Activated CD4-positive, alpha-beta T cell treated with anti-CD3 and anti-CD28 coated beads, Interleukin-2, amount 10 ng/mL, durations not matched to agents 7 days and 5 days (primary cell): ENCODE data around the gene SLC12A8. TPM values are rescaled to one million over a fixed set of nuclear protein-coding genes. Genes with fewer than 3 reads are reported as not detected.

Experiments
- CTCF ChIA-PET: fragments of 350-600 bp; sonication (Branson Sonifier 250); formaldehyde crosslinking; loops from one replicate; lab custom pipeline; 2021; ENCODE audit warnings: antibody characterized with exemption; lab: Charles Lee
- POLR2A ChIA-PET: fragments of 350-600 bp; sonication (Branson Sonifier 250); formaldehyde crosslinking; loops from one replicate; lab custom pipeline; 2021; ENCODE audit warnings: antibody characterized with exemption; lab: Charles Lee
- DNase-seq: peaks from one replicate; pipeline ENCODE4 v3.0.0-alpha.2; 2020
- H3K27ac Mint-ChIP-seq: one replicate; pipeline ENCODE4 v1.8.0; 2021; ENCODE audit warnings: mild to moderate bottlenecking, moderate library complexity, mixed read lengths
- H3K27me3 Mint-ChIP-seq: one replicate; pipeline ENCODE4 v1.8.0; 2021; ENCODE audit warnings: mixed read lengths
- H3K36me3 Mint-ChIP-seq: one replicate; pipeline ENCODE4 v1.8.0; 2021; ENCODE audit warnings: low read depth, mixed read lengths
- H3K4me1 Mint-ChIP-seq: one replicate; pipeline ENCODE4 v1.8.0; 2021; ENCODE audit warnings: mixed read lengths
- H3K4me3 Mint-ChIP-seq: one replicate; pipeline ENCODE4 v1.8.0; 2021; ENCODE audit warnings: mild to moderate bottlenecking, moderate library complexity, mixed read lengths
- H3K9me3 Mint-ChIP-seq: one replicate; pipeline ENCODE4 v1.8.0; 2021; ENCODE audit warnings: mixed read lengths
- total RNA-seq, 2 experiments: library from RNA; stranded (reverse); gene quantifications; one replicate each; pipeline ENCODE4 v1.2.3, GENCODE V29; 2021

The SLC12A8 gene
- total RNA-seq, 2 experiments from 2014 or later = 0.10 to 0.37 TPM

GRCh38 chr3:125236331-125236903, 23.9 kb upstream of the SLC12A8 start:
- Mint-ChIP-seq H3K4me3 (no peak overlapping the region), H3K27me3 (no peaks in the 10 kb centered on the region), H3K4me1 (peaks cover 9% of the 10 kb centered on the region), H3K36me3 (peaks cover 55% of the 10 kb centered on the region), H3K27ac (no peak overlapping the region), H3K9me3 (peaks cover 9% of the 10 kb centered on the region)
- CTCF ChIA-PET = no interaction called here
- POLR2A ChIA-PET = no interaction called here
- no peak for DNase-seq

DNA sequence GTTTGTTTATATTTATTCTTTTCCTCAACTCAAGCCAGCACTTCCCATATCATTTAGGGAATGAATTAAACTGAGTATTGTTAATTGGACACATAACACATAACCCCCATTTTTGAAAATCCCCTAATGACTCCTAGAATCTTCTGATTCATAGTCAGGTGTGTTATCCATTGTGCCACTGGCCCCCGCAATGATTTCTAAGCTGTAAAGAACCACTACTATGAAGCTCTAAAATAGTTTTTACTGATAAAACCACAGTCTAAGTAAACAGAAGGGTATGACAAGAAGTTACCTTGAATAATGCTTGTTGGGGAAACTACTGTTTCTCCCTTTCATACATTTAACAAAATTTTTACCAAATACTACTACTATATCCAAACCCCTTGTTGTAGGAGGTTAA, 22.3 kb upstream of the SLC12A8 start:
- CTCF ChIA-PET = no interaction called here
- H3K4me3 Mint-ChIP-seq = no peak overlapping the region
- H3K27me3 Mint-ChIP-seq = no peaks in the 10 kb centered on the region
- H3K27ac Mint-ChIP-seq = no peak overlapping the region
- no peak for DNase-seq
- POLR2A ChIA-PET = no interaction called here
- H3K9me3 Mint-ChIP-seq = peaks cover 9% of the 10 kb centered on the region
- H3K4me1 Mint-ChIP-seq = peaks cover 6% of the 10 kb centered on the region
- H3K36me3 Mint-ChIP-seq = peaks cover 50% of the 10 kb centered on the region

GRCh38 chr3:125232401-125232800, 19.9 kb upstream of the SLC12A8 start:
- ChIA-PET CTCF (interaction anchor here (0.7 kb wide), 1 partner anchor 19 kb away, joined by 3 read pairs; no protein-coding TSS in a partner anchor), POLR2A (no interaction called here)
- Mint-ChIP-seq H3K9me3 (peaks cover 9% of the 10 kb centered on the region), H3K27me3 (no peaks in the 10 kb centered on the region), H3K4me3 (no peak overlapping the region), H3K27ac (no peak overlapping the region), H3K4me1 (peaks cover 6% of the 10 kb centered on the region), H3K36me3 (peaks cover 44% of the 10 kb centered on the region)
- DNase-seq = no peak

DNA sequence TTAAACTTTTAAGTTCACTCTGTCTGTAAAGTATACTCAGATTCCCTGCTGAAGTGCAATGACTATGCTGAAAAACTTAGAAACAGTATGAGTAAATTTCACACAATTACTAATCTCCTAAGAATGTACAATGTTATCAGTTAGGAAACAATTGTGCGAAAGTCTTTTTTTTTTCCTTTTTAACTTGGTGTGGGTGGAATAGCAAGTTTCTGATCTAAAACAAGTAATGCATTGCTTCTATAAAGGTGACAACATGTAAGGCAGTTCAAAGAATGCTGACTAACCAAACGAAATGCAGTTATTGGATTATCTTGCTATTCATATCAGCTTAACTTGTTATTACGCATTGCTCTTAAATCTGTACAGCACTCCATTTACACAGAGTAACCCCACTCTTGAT, 19.3 kb upstream of the SLC12A8 start:
- ChIA-PET POLR2A (no interaction called here), CTCF (interaction anchor here (0.7 kb wide), 1 partner anchor 20 kb away, joined by 3 read pairs; no protein-coding TSS in a partner anchor)
- Mint-ChIP-seq H3K27me3 (no peaks in the 10 kb centered on the region), H3K4me3 (no peak overlapping the region), H3K27ac (no peak overlapping the region), H3K9me3 (peaks cover 7% of the 10 kb centered on the region), H3K4me1 (peaks cover 6% of the 10 kb centered on the region), H3K36me3 (peaks cover 39% of the 10 kb centered on the region)
- DNase-seq = no peak

GRCh38 chr3:125229707-125230106, 17.2 kb upstream of the SLC12A8 start:
- no peaks in the 10 kb centered on the region for H3K9me3 Mint-ChIP-seq
- ChIA-PET POLR2A (no interaction called here), CTCF (no interaction called here)
- H3K27ac Mint-ChIP-seq = no peak overlapping the region
- no peak overlapping the region for H3K4me3 Mint-ChIP-seq
- no peaks in the 10 kb centered on the region for H3K27me3 Mint-ChIP-seq
- DNase-seq = no peak
- H3K36me3 Mint-ChIP-seq = peaks cover 25% of the 10 kb centered on the region
- peaks cover 6% of the 10 kb centered on the region for H3K4me1 Mint-ChIP-seq

DNA sequence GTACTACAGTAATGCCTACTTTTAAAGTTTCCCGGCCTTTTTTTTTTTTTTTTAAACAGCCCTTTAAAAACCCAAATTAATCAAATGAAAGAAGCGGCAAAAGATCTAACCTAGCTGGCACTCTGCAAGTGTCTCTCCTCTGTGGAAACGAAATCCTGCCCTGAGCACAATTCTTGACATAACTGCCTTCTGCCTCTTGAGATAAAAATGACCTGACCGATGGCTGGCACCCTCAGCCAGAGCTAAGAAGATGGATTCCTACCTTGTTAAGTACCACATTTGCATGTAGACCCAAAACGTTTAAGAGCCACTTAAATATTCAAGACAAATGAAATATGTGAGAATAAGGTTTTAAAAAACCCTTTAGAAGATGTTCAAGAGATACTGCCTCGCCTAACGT, 16.6 kb upstream of the SLC12A8 start:
- DNase-seq = no peak
- Mint-ChIP-seq H3K4me1 (peaks cover 6% of the 10 kb centered on the region), H3K27ac (no peak overlapping the region), H3K9me3 (no peaks in the 10 kb centered on the region), H3K4me3 (no peak overlapping the region), H3K27me3 (no peaks in the 10 kb centered on the region), H3K36me3 (peaks cover 24% of the 10 kb centered on the region)
- ChIA-PET POLR2A (no interaction called here), CTCF (no interaction called here)

DNA sequence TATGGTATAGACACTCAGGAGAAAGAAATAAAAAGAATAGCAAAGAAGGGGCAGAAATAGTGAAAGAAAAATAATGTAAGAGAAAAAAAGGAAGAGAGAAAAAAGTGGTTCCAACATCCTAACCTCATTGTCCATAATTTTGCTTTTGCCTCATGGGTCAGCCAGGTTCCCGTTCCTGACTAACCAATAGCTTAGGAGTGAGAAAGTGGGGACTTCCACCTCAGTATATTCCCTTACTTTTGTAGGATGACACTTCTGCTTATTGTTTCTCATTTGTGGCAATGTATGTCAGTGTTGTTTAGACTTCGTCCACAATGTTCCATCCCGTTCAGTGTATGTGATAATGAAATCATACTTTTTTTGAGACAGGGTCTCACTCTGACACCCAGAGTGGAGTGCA, 9.3 kb upstream of the SLC12A8 start:
- Mint-ChIP-seq H3K9me3 (no peaks in the 10 kb centered on the region), H3K27ac (no peak overlapping the region), H3K36me3 (no peaks in the 10 kb centered on the region), H3K4me1 (peaks cover 5% of the 10 kb centered on the region), H3K4me3 (no peak overlapping the region), H3K27me3 (no peaks in the 10 kb centered on the region)
- DNase-seq = no peak
- ChIA-PET POLR2A (no interaction called here), CTCF (no interaction called here)

DNA sequence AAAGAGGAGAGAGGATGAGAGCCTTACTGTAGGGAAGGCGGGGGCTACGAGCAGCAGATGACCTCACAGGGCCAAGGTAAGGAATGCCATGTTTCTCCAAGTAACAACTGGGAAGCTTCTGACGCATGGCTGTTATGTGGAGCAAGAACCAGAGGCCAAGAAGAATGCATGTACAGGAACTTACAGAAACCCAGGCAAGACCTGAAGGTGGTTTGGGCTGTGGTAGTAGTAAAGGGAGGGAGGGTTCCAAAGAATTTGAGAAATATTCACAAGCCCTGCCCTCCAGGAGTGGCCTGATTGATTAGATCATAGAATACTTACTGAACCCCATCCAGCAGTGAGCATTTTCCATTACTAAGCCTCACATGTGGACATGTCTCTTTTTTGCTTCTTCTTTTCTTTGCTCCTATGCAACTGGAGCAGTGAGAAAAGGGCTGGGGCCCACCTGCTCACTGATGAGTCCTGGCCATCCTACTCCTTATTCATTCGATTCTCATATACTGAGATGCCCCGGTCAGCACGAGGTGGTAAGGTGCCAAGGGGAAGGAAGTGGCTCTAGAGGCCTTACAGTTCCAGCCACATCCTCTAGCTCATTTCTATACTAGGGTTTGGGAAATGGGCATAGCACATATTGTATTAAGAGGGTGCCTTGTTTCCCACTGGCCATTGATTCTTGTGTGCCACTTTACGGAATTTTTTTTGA, 8.3 kb upstream of the SLC12A8 start:
- Mint-ChIP-seq H3K36me3 (no peaks in the 10 kb centered on the region), H3K9me3 (no peaks in the 10 kb centered on the region), H3K27ac (no peak overlapping the region), H3K27me3 (no peaks in the 10 kb centered on the region), H3K4me1 (peaks cover 5% of the 10 kb centered on the region), H3K4me3 (no peak overlapping the region)
- no peak for DNase-seq
- ChIA-PET POLR2A (no interaction called here), CTCF (no interaction called here)

GRCh38 chr3:125220183-125220582, 7.6 kb upstream of the SLC12A8 start:
- H3K4me1 Mint-ChIP-seq = peaks cover 5% of the 10 kb centered on the region
- ChIA-PET CTCF (interaction anchor here (1.0 kb wide), 1 partner anchor 32 kb away, joined by 3 read pairs; no protein-coding TSS in a partner anchor), POLR2A (no interaction called here)

GRCh38 chr3:125219261-125219701, 6.7 kb upstream of the SLC12A8 start:
- Mint-ChIP-seq H3K4me1 (peaks cover 11% of the 10 kb centered on the region), H3K36me3 (no peaks in the 10 kb centered on the region), H3K27ac (no peak overlapping the region), H3K9me3 (no peaks in the 10 kb centered on the region), H3K27me3 (peaks cover 8% of the 10 kb centered on the region), H3K4me3 (no peak overlapping the region)
- DNase-seq = no peak
- ChIA-PET CTCF (interaction anchor here (1.0 kb wide), 1 partner anchor 33 kb away, joined by 3 read pairs; no protein-coding TSS in a partner anchor), POLR2A (no interaction called here)

More at GRCh38 chr3:125220183-125220582, 7.6 kb upstream of the SLC12A8 start:
- Mint-ChIP-seq H3K27me3 (peaks cover 3% of the 10 kb centered on the region), H3K36me3 (no peaks in the 10 kb centered on the region), H3K27ac (no peak overlapping the region), H3K9me3 (no peaks in the 10 kb centered on the region), H3K4me3 (no peak overlapping the region)
- no peak for DNase-seq

DNA sequence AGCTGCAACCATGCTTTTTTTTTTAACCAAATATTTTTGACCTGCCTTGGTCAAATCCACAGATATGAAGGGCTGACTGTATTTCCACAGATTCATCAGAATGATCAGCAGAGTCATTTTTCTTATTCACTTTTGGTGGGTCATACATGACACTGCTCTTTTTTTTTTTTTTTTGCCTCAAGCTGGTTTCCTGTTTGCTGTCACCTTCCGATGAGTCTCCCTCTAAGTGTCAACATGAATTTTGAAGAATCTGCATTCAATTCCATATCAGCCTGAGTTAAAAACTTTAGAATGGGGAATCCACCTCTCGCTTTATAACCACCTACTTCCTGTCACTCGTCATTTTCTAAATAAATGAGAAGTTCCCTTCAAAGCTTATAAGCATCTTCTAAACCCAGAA, 2.2 kb upstream of the SLC12A8 start:
- no peak overlapping the region for H3K27ac Mint-ChIP-seq
- peaks cover 47% of the 10 kb centered on the region for H3K27me3 Mint-ChIP-seq
- peaks cover 13% of the 10 kb centered on the region for H3K4me1 Mint-ChIP-seq
- ChIA-PET POLR2A (interaction anchor here (0.6 kb wide), 1 partner anchor 148 kb away, joined by 11 read pairs; no protein-coding TSS in a partner anchor), CTCF (interaction anchor here (1.1 kb wide), 1 partner anchor 34 kb away, joined by 4 read pairs; no protein-coding TSS in a partner anchor)
- no peaks in the 10 kb centered on the region for H3K36me3 Mint-ChIP-seq
- H3K9me3 Mint-ChIP-seq = no peaks in the 10 kb centered on the region
- no peak for DNase-seq
- no peak overlapping the region for H3K4me3 Mint-ChIP-seq

DNA sequence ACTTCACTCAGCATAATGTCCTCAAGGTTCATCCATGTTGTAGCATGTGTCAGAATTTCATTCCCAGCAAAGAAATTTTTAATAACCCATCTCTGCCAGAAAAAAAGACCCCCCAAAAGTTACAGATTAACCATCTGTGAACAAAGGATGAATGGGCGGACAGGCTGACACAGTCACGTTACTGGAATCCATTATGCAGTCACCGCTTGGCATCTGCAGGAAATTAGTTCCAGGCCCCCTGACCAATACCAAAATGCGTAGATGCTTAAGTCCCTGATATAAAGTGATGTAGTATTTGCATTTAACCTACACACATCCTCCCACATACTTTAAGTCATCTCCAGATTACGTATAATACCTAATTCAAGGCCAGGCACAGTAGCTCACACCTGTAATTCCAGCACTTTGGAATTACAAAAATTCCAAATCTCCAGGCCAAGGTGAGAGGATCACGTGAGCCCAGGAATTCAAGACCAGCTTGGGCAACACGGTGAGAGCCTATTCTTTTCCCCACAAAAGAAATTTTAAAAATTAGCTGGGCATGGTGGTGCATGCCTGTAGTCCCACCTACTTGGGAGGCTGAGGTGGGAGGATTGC, 1.5 kb upstream of the SLC12A8 start:
- Mint-ChIP-seq H3K9me3 (no peaks in the 10 kb centered on the region), H3K36me3 (no peaks in the 10 kb centered on the region), H3K27ac (peak overlapping the region; percentile 6), H3K27me3 (peaks cover 54% of the 10 kb centered on the region), H3K4me1 (peaks cover 13% of the 10 kb centered on the region), H3K4me3 (no peak overlapping the region)
- ChIA-PET POLR2A (no interaction called here), CTCF (interaction anchor here (0.6 to 1.1 kb wide), 2 partner anchors 33 to 88 kb away, joined by 3 to 4 read pairs; no protein-coding TSS in a partner anchor)
- DNase-seq = no peak

DNA sequence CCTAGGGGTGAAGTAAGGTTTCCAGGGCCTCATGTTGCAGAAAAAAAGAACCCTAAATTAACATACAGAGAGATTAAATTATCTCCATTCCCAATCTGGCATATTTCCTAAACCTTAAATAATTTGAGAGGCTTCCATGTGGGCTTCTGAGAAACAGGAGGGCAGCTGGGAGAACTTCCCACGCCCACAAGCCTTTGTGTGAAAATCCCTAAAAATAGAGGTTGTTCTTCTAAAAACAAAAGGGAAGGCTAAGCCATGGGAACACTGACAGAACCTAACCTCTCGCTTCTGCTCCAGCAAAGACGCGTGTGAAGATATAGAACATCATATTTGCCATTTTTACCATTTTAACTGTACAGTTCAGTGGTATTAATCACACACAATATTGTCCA, 812 bp upstream of the SLC12A8 start:
- Mint-ChIP-seq H3K36me3 (no peaks in the 10 kb centered on the region), H3K27me3 (peaks cover 58% of the 10 kb centered on the region), H3K9me3 (no peaks in the 10 kb centered on the region), H3K4me3 (no peak overlapping the region), H3K27ac (no peak overlapping the region), H3K4me1 (peaks cover 13% of the 10 kb centered on the region)
- POLR2A ChIA-PET = no interaction called here
- CTCF ChIA-PET = interaction anchor here (0.6 kb wide), 1 partner anchor 89 kb away, joined by 3 read pairs; no protein-coding TSS in a partner anchor
- no peak for DNase-seq
